SH-SY5Y (cell line): Measurements from ENCODE around the gene NR1I2.

Experiments used
- GATA2 ChIP-seq: IDR thresholded peaks from 2 replicates; pipeline ENCODE4 v1.6.1; 2011; ENCODE audit warnings: mild to moderate bottlenecking, low read depth, low read length
- GATA3 ChIP-seq: IDR thresholded peaks from 2 replicates; pipeline ENCODE4 v1.6.1; 2011; ENCODE audit warnings: low read depth, mild to moderate bottlenecking, low read length, moderate library complexity

- no peak for TF ChIP-seq GATA2
- TF ChIP-seq GATA3, result no peak
Measured at GRCh38 chr3:119741657-119742590, 40.0 kb upstream of the NR1I2 start.
